Measurements from ENCODE around the gene HTR7. TPM values are rescaled to one million over a fixed set of nuclear protein-coding genes. Genes with fewer than 3 reads are reported as not detected.
"Not testable (repeated sequence)": the region's sequence is repeated elsewhere in the genome, so short reads cannot be mapped to it uniquely, and the experiment has no call there.

Gene HTR7
- total and polyA plus RNA-seq, 2 of the 4 experiments (the other 2 are of a cell fraction), result 0.43 to 0.72 TPM

DNA sequence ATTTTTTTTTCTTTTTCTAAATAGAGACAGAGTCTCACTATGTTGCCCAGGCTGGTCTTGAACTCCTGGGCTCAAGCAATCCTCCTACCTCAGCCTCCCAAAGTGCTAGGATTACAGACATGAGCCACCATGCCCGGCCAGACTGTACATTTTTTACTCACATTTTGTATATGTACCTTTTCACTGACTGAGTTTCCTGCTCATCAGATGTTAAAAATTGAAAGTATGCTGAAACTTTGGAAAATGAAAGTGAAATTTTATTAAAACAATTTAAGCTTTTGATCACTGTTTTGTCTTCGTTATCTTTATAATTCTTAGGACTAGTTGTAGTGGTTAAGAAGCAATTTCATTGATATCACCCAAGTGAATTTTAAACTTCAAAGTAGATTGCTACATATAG is 39.1 kb upstream of the HTR7 start:
- WGBS, 2 experiments (ENCODE audit: extremely low coverage in 2 of 2, insufficient read length in 1 of 2), result no CpG with 5 or more reads among the region's 2 CpGs
- H3K27me3 ChIP-seq (ENCODE audit: control insufficient read depth, insufficient read depth, low read length), result not testable (repeated sequence)

More for the DNA sequence above, 39.1 kb upstream of the HTR7 start:
- H2BK15ac ChIP-seq (ENCODE audit: low read depth, low read length); H4K8ac ChIP-seq (ENCODE audit: low read depth in 2 of 2, low read length in 2 of 2); intact Hi-C loops (cut with micrococcal nuclease); H3K79me1 ChIP-seq (ENCODE audit: low read depth in 1 of 2, low read length in 2 of 2); H3K4me1 ChIP-seq (ENCODE audit: control insufficient read depth, insufficient read depth, low read length); H2AK5ac ChIP-seq (ENCODE audit: low read depth, low read length); ATAC-seq (ENCODE audit: low read depth); H3K36me3 ChIP-seq (ENCODE audit: control insufficient read depth, insufficient read depth, low read length); H2BK120ac ChIP-seq (ENCODE audit: low read depth, low read length); H3K9me1 ChIP-seq (ENCODE audit: insufficient read depth, low read length); H3K9ac ChIP-seq (ENCODE audit: low read depth, low read length); POLR2A ChIA-PET (ENCODE audit: unreplicated experiment); H4K91ac ChIP-seq (ENCODE audit: insufficient read depth, low read depth, low read length); H3K9me3 ChIP-seq (ENCODE audit: control insufficient read depth, insufficient read depth, low read length); H3K14ac ChIP-seq (replicated peaks; ENCODE audit: low read depth, low read length); H3K23ac ChIP-seq (ENCODE audit: low read depth, low read length); H3K4me2 ChIP-seq (ENCODE audit: low read depth, low read length); H3K4ac ChIP-seq (ENCODE audit: low read depth, low read length); in situ Hi-C loops (cut with MboI; ENCODE audit: low sequenced_read_pairs); H4K20me1 ChIP-seq (ENCODE audit: insufficient read depth, low read length); H3K18ac ChIP-seq (ENCODE audit: low read depth, low read length); H2AK9ac ChIP-seq (replicated peaks; ENCODE audit: low read depth, low read length, poor library complexity); H3K4me3 ChIP-seq (ENCODE audit: insufficient read depth, low read depth, low read length); H2BK20ac ChIP-seq (ENCODE audit: low read depth, low read length); BruUV-seq (replicated peaks); H2AFZ ChIP-seq (replicated peaks; ENCODE audit: low read length, poor library complexity); H4K5ac ChIP-seq (ENCODE audit: low read depth, low read length); H3K56ac ChIP-seq (ENCODE audit: extremely low read depth, insufficient read depth, low read length); DNase-seq; H2BK5ac ChIP-seq (ENCODE audit: low read depth, low read length, poor library complexity, severe bottlenecking); H3K27ac ChIP-seq (ENCODE audit: insufficient read depth, low read length): not testable (repeated sequence)
- CTCF ChIA-PET, result interaction anchor here (1.0 kb wide), 1 partner anchor 355 kb away, joined by 4 read pairs; no protein-coding TSS in a partner anchor
- dilution Hi-C loops (cut with HindIII; ENCODE audit: low sequenced_read_pairs, unreplicated experiment), result loop anchor here (25.0 kb wide), 1 partner anchor 365 kb away; no protein-coding TSS in a partner anchor

Data from IMR-90 (cell line).